Measurements from ENCODE around the gene EPB41L5.

DNA sequence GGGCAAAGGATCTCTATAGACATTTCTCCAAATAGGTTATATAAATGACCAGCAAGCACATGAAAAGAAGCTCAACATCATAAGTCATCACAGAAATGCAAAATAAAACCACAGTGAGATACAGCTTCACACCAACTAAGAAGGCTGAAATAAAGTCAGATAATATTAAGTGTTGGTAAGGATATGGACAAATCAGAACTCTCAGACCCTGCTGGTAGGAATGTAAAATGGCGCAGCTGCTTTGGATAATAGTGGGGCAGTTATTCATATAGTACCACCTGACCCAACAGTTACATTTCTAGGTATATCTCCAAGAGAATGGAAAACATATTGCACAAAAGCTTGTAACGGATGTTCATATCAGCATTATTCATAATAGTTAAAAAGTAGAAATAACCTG lies 14.0 kb downstream of the EPB41L5 start:
- TF ChIP-seq, protein P1, sequence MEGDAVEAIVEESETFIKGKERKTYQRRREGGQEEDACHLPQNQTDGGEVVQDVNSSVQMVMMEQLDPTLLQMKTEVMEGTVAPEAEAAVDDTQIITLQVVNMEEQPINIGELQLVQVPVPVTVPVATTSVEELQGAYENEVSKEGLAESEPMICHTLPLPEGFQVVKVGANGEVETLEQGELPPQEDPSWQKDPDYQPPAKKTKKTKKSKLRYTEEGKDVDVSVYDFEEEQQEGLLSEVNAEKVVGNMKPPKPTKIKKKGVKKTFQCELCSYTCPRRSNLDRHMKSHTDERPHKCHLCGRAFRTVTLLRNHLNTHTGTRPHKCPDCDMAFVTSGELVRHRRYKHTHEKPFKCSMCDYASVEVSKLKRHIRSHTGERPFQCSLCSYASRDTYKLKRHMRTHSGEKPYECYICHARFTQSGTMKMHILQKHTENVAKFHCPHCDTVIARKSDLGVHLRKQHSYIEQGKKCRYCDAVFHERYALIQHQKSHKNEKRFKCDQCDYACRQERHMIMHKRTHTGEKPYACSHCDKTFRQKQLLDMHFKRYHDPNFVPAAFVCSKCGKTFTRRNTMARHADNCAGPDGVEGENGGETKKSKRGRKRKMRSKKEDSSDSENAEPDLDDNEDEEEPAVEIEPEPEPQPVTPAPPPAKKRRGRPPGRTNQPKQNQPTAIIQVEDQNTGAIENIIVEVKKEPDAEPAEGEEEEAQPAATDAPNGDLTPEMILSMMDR (IDR thresholded peaks at IDR 0.05; ENCODE audit: poor library complexity) = no peak
- no peak for TF ChIP-seq EZH2 (IDR thresholded peaks at IDR 0.05; ENCODE audit: borderline replicate concordance)

Data from hepatocyte (in vitro differentiated cells).